IMR-90 (cell line): ENCODE results near the gene HAVCR1. TPM values are rescaled to one million over a fixed set of nuclear protein-coding genes. Genes with fewer than 3 reads are reported as not detected.

ENCODE experiments used
- ATAC-seq: fragments of 200-7000 bp; cut with Tn5 transposase; 2 replicates; pipeline ENCODE4 v1.9.1; 2020; ENCODE audit warnings: low read depth, mild to moderate bottlenecking, moderate library complexity
- BruUV-seq: library from RNA; stranded (reverse); fragments of 400-500 nt; replicated peaks from 2 replicates; lab custom pipeline; 2021; lab: Mats Ljungman, UMichigan
- CTCF ChIA-PET: fragments of 300-600 bp; formaldehyde crosslinking; extraction: SDS; loops from one replicate; lab custom pipeline; 2021; ENCODE audit warnings: antibody characterized with exemption; lab: Yijun Ruan, JAX
- POLR2A ChIA-PET: fragments of 300-600 bp; sonication (Branson Sonifier 250); formaldehyde crosslinking; loops from one replicate; lab custom pipeline; 2022; ENCODE audit warnings: antibody characterized with exemption; ENCODE audit not compliant: unreplicated experiment; lab: Charles Lee
- DNase-seq: peaks from one replicate; pipeline ENCODE4 v3.0.0; 2013
- H2AFZ ChIP-seq: replicated peaks from 2 replicates; pipeline ENCODE3; 2013; ENCODE audit warnings: low read length, mild to moderate bottlenecking; ENCODE audit not compliant: poor library complexity
- H2AK5ac ChIP-seq: 2 replicates; pipeline ENCODE4 v1.6.1; 2013; ENCODE audit warnings: low read depth, low read length, inconsistent platforms
- H2AK9ac ChIP-seq: replicated peaks from 2 replicates; pipeline ENCODE3; 2013; ENCODE audit warnings: mild to moderate bottlenecking, low read depth, low read length, moderate library complexity; ENCODE audit not compliant: poor library complexity
- H2BK120ac ChIP-seq: 2 replicates; pipeline ENCODE4 v1.6.1; 2013; ENCODE audit warnings: low read depth, low read length, inconsistent platforms
- H2BK15ac ChIP-seq: 3 replicates; pipeline ENCODE4 v1.6.1; 2013; ENCODE audit warnings: low read depth, low read length, inconsistent platforms
- H2BK20ac ChIP-seq: 2 replicates; pipeline ENCODE4 v1.6.1; 2013; ENCODE audit warnings: low read depth, mild to moderate bottlenecking, inconsistent platforms, low read length, moderate library complexity
- H2BK5ac ChIP-seq: 2 replicates; pipeline ENCODE4 v1.6.1; 2013; ENCODE audit warnings: mild to moderate bottlenecking, low read depth, low read length, inconsistent platforms; ENCODE audit not compliant: poor library complexity, severe bottlenecking
- H3K14ac ChIP-seq: replicated peaks from 2 replicates; pipeline ENCODE4 v1.6.1; 2013; ENCODE audit warnings: low read depth, low read length, inconsistent platforms
- H3K18ac ChIP-seq: 2 replicates; pipeline ENCODE4 v1.6.1; 2013; ENCODE audit warnings: low read depth, low read length, control low read depth
- H3K23ac ChIP-seq: 2 replicates; pipeline ENCODE4 v1.6.1; 2013; ENCODE audit warnings: low read depth, low read length, inconsistent platforms
- H3K27ac ChIP-seq: 2 replicates; pipeline ENCODE4 v1.5.1; 2013; ENCODE audit warnings: mild to moderate bottlenecking, control low read depth, low read length; ENCODE audit not compliant: insufficient read depth
- H3K27me3 ChIP-seq: 2 replicates; pipeline ENCODE4 v1.6.1; 2013; ENCODE audit warnings: low read length; ENCODE audit not compliant: control insufficient read depth, insufficient read depth
- H3K36me3 ChIP-seq: 2 replicates; pipeline ENCODE4 v1.6.1; 2013; ENCODE audit warnings: low read length, mixed read lengths; ENCODE audit not compliant: control insufficient read depth, insufficient read depth
- H3K4ac ChIP-seq: 2 replicates; pipeline ENCODE4 v1.6.1; 2013; ENCODE audit warnings: low read depth, low read length, inconsistent platforms
- H3K4me1 ChIP-seq: 2 replicates; pipeline ENCODE4 v1.6.1; 2013; ENCODE audit warnings: low read length, mixed read lengths; ENCODE audit not compliant: control insufficient read depth, insufficient read depth
- H3K4me2 ChIP-seq: 2 replicates; pipeline ENCODE4 v1.6.1; 2013; ENCODE audit warnings: low read depth, mild to moderate bottlenecking, control low read depth, low read length, moderate library complexity
- H3K4me3 ChIP-seq: 2 replicates; pipeline ENCODE4 v1.5.1; 2013; ENCODE audit warnings: low read depth, mild to moderate bottlenecking, control low read depth, low read length, moderate library complexity; ENCODE audit not compliant: insufficient read depth
- H3K56ac ChIP-seq: 2 replicates; pipeline ENCODE4 v1.6.1; 2013; ENCODE audit warnings: low read length, inconsistent platforms; ENCODE audit not compliant: insufficient read depth; ENCODE audit errors: extremely low read depth
- H3K79me1 ChIP-seq, 2 experiments: 2 replicates each; pipeline ENCODE4 v1.6.1; 2013; ENCODE audit warnings: low read length in 2 of 2, inconsistent platforms in 1 of 2, low read depth in 1 of 2
- H3K9ac ChIP-seq: 2 replicates; pipeline ENCODE4 v1.6.1; 2013; ENCODE audit warnings: low read depth, low read length, control low read depth
- H3K9me1 ChIP-seq: 2 replicates; pipeline ENCODE4 v1.6.1; 2013; ENCODE audit warnings: low read length, inconsistent platforms; ENCODE audit not compliant: insufficient read depth
- H3K9me3 ChIP-seq: 2 replicates; pipeline ENCODE4 v1.6.1; 2013; ENCODE audit warnings: low read length; ENCODE audit not compliant: control insufficient read depth, insufficient read depth
- H4K20me1 ChIP-seq: 2 replicates; pipeline ENCODE4 v1.6.1; 2013; ENCODE audit warnings: low read length, inconsistent platforms; ENCODE audit not compliant: insufficient read depth
- H4K5ac ChIP-seq: 2 replicates; pipeline ENCODE4 v1.6.1; 2013; ENCODE audit warnings: mild to moderate bottlenecking, low read depth, low read length, control low read depth
- H4K8ac ChIP-seq, 2 experiments: 2 replicates each; pipeline ENCODE4 v1.6.1; 2013; ENCODE audit warnings: low read depth in 2 of 2, low read length in 2 of 2, control low read depth in 1 of 2, inconsistent platforms in 1 of 2
- H4K91ac ChIP-seq: 2 replicates; pipeline ENCODE4 v1.6.1; 2013; ENCODE audit warnings: low read depth, low read length, inconsistent platforms; ENCODE audit not compliant: insufficient read depth
- CEBPB ChIP-seq: IDR thresholded peaks from 2 replicates; pipeline ENCODE4 v1.6.1; 2012; ENCODE audit warnings: low read depth, low read length, improper control_type of control experiment
- CHD1 ChIP-seq: IDR thresholded peaks from 2 replicates; pipeline ENCODE4 v1.6.1; 2012; ENCODE audit warnings: low read depth, low read length, improper control_type of control experiment
- FOS ChIP-seq: fragments of 150-350 bp; IDR thresholded peaks from 2 replicates; pipeline ENCODE4 v1.6.1; 2016; ENCODE audit warnings: low read depth, low read length
- MXI1 ChIP-seq: IDR thresholded peaks from 2 replicates; pipeline ENCODE4 v1.6.1; 2012; ENCODE audit warnings: low read depth, mild to moderate bottlenecking, low read length, moderate library complexity, borderline replicate concordance
- NFE2L2 ChIP-seq: fragments of 150-350 bp; IDR thresholded peaks from 2 replicates; pipeline ENCODE4 v1.6.1; 2016; ENCODE audit warnings: low read depth, mild to moderate bottlenecking, low read length
- POLR2A ChIP-seq: IDR thresholded peaks from 2 replicates; pipeline ENCODE4 v1.6.1; 2012; ENCODE audit warnings: mild to moderate bottlenecking, low read depth, low read length
- SMC3 ChIP-seq: fragments of 150-350 bp; IDR thresholded peaks from 2 replicates; pipeline ENCODE4 v1.6.1; 2016; ENCODE audit warnings: low read depth, mild to moderate bottlenecking, antibody characterized with exemption, low read length, moderate library complexity
- WGBS, 2 experiments: methylation state at CpG; one replicate each; pipeline versions ENCODE4 v1.1.5 to v1.1.7; 2013; ENCODE audit warnings: missing lambda C conversion rate in 2 of 2; ENCODE audit not compliant: insufficient read length in 1 of 2; ENCODE audit errors: extremely low coverage in 2 of 2; 5-methylcytosine and 5-hydroxymethylcytosine counted together
- dilution Hi-C: fragments of 300-500 bp; cut with HindIII; formaldehyde crosslinking; loops from one replicate; pipeline ENCODE4 v1.14.3; 2018; ENCODE audit warnings: low sequenced_read_pairs; ENCODE audit not compliant: unreplicated experiment
- in situ Hi-C: fragments of 300-500 bp; cut with MboI; formaldehyde crosslinking; loops from 3 replicates; pipeline ENCODE4 v1.14.3; 2019; ENCODE audit warnings: low sequenced_read_pairs, inconsistent platforms, mixed read lengths
- intact Hi-C: fragments of 100-400 bp; cut with micrococcal nuclease; formaldehyde crosslinking; loops from 2 replicates; pipeline ENCODE4 v1.10.0; 2022
- polyA plus RNA-seq, 3 experiments: library from polyadenylated mRNA; depleted of rRNA; stranded (reverse); fragments of >200 nt; gene quantifications; 2 replicates each; pipeline ENCODE4 v1.2.3, GENCODE V29; 2012; ENCODE audit warnings: low replicate concordance in 1 of 3
- total RNA-seq: library from RNA; depleted of rRNA; stranded (reverse); fragments of >200 nt; gene quantifications from 2 replicates; pipeline ENCODE4 v1.2.3, GENCODE V29; 2012
- TF ChIP-seq, protein P1 (sequence below): conservative IDR thresholded peaks from 2 replicates; pipeline ENCODE4 v1.5.1; 2012; ENCODE audit warnings: mild to moderate bottlenecking, low read depth, low read length, improper control_type of control experiment

The HAVCR1 gene
- total and polyA plus RNA-seq, 2 of the 4 experiments (the other 2 are of a cell fraction), result not detected

DNA sequence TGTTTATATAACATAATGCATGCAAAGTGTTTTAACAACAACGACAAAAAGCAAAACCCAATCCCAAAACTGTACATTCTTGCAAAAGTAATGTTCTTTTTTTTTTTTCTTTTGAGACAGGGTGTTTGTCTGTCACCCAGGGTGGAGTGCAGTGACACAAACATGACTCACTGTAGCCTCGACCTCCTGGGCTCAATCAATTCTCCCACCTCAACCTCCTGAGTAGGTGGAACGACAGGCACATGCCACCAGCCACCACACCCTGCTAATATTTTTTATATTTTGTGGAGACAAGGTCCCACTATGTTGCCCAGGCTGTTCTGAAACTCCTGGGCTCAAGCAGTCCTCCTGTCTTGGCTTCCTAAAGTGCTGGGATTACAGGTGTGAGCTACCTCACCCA lies 13.6 kb upstream of the HAVCR1 start:
- Histone ChIP-seq H3K18ac (no peak overlapping the region), H3K27ac (no peak overlapping the region), H2AK5ac (no peak overlapping the region), H3K4me1 (no peaks in the 10 kb centered on the region), H3K14ac (no peak overlapping the region), H2BK20ac (no peak overlapping the region), H2AFZ (no peak overlapping the region), H3K9ac (no peak overlapping the region), H4K91ac (no peak overlapping the region), H4K20me1 (no peaks in the 10 kb centered on the region), H3K4me2 (no peak overlapping the region), H2BK120ac (no peak overlapping the region), H3K79me1 (no peaks in the 10 kb centered on the region), H3K4ac (no peak overlapping the region), H2BK5ac (no peak overlapping the region), H3K23ac (no peak overlapping the region), H3K9me3 (no peaks in the 10 kb centered on the region), H3K27me3 (no peaks in the 10 kb centered on the region), H4K5ac (no peak overlapping the region), H2BK15ac (no peak overlapping the region), H3K4me3 (no peak overlapping the region), H2AK9ac (no peak overlapping the region), H3K36me3 (no peaks in the 10 kb centered on the region), H3K56ac (no peak overlapping the region), H3K9me1 (no peaks in the 10 kb centered on the region), H4K8ac (no peak overlapping the region)
- POLR2A ChIA-PET, result no interaction called here
- DNase-seq, result no peak
- intact Hi-C loops (no loop called here), in situ Hi-C loops (no loop called here), dilution Hi-C loops (no loop called here)
- ATAC-seq, result no peak
- CTCF ChIA-PET, result no interaction called here
- TF ChIP-seq MXI1 (no peak), CHD1 (no peak), SMC3 (no peak), FOS (no peak), POLR2A (no peak), NFE2L2 (no peak), CEBPB (no peak)
- TF ChIP-seq, protein P1, sequence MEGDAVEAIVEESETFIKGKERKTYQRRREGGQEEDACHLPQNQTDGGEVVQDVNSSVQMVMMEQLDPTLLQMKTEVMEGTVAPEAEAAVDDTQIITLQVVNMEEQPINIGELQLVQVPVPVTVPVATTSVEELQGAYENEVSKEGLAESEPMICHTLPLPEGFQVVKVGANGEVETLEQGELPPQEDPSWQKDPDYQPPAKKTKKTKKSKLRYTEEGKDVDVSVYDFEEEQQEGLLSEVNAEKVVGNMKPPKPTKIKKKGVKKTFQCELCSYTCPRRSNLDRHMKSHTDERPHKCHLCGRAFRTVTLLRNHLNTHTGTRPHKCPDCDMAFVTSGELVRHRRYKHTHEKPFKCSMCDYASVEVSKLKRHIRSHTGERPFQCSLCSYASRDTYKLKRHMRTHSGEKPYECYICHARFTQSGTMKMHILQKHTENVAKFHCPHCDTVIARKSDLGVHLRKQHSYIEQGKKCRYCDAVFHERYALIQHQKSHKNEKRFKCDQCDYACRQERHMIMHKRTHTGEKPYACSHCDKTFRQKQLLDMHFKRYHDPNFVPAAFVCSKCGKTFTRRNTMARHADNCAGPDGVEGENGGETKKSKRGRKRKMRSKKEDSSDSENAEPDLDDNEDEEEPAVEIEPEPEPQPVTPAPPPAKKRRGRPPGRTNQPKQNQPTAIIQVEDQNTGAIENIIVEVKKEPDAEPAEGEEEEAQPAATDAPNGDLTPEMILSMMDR, result no peak
- WGBS, 2 experiments, result no CpG with 5 or more reads among the region's 3 CpGs
- BruUV-seq, result no TSS peak
